GM21529 (cell line): Measurements from ENCODE around the gene THAP3.

Source experiments
- ATAC-seq: cut with Tn5 transposase; IDR thresholded peaks from one replicate; pipeline ENCODE4 v1.9.1; 2021; ENCODE audit not compliant: unreplicated experiment

The THAP3 gene

GRCh38 chr1:6603915-6604558 is 20.6 kb upstream of the THAP3 start:
- no peak for ATAC-seq

DNA sequence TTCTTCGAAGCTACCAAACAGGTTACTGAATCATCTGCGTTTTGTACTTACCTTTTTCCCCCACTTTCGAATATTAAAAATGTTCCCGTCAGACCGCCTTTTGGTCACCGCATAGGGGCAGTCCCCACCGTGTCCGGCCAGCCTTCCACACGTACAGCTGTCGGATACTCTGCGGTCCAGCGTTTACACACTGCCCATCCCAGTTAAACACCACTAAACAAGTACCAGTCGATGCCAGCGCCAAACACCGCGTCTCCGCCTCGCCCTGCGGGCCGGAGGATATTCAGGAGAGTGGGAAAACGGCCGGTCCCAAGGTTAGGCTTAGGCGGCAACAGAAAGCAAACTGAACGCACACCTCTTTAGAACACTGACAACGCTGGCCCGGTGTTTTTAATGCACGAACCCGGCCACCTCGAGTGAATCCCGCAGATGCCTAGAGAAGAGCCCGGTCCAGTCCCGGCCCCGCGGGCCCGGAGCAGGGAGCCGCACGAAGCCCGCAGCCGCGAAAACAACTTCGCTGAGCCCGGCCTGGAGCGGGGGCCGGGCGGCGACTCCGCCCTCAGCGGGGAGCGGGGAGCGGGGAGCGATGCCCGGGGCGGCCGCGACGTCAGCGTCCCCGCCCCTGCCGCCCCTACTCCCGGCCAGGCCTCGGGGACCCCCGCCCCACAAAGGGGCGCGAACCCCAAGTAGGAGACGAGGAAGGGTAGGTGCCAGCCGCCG is 11.9 kb upstream of the THAP3 start:
- ATAC-seq = peak; percentile 34

- peak; percentile 89 for ATAC-seq
Measured at GRCh38 chr1:6613361-6614018, 11.2 kb upstream of the THAP3 start, which contains the start of gene PHF13. Gene PHF13 (plus strand): TSS chr1:6613731. CDS start chr1:6614067, 336 bp downstream.

- ATAC-seq = no peak
Measured at GRCh38 chr1:6614019-6614928, 10.4 kb upstream of the THAP3 start.

DNA sequence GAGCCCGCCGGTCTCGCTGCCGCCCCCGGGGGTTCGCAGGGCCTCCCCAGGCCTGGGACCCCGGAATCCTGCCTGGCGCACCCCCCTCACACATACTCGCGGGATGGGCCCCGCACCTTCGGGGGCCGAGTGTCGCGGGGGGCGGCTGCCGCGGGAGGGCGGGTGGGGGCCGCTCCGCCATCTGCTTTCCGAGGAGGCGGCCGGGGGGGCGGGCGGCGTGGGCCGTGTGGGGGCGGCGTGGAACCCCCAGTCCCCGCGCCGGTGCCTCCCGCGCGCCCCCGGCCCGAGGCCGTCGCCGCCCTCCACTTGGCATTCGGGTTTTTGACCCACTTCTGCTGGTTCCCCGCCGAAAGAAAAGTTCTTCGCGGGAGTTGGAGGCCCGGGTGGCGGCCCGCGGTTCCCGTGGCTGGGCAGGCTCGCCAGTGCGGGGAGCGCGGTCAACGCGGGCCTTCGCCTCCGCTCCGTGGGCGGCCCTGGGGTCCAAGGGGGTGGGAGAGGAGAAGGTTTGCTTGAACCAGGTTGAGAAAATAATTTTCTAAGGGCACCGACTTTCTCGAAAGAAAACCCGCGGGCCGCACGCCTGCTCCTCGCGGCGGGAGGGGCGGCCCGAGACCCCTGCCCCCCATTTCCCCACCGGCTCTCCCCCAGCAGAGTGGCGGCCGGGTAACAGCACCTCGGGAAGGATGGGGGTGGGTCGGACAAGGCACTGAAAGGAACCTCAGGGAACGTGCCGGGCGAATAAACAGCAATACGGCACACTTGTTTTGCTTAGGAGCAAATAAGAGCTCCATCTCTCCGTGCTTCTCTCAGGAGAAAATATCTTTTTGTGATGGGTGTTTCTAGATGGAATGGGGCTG is 9.5 kb upstream of the THAP3 start:
- no peak for ATAC-seq

- ATAC-seq = no peak
Measured at GRCh38 chr1:6619045-6619444, 5.6 kb upstream of the THAP3 start.

GRCh38 chr1:6621429-6622391 is 3.0 kb upstream of the THAP3 start:
- ATAC-seq = no peak

DNA sequence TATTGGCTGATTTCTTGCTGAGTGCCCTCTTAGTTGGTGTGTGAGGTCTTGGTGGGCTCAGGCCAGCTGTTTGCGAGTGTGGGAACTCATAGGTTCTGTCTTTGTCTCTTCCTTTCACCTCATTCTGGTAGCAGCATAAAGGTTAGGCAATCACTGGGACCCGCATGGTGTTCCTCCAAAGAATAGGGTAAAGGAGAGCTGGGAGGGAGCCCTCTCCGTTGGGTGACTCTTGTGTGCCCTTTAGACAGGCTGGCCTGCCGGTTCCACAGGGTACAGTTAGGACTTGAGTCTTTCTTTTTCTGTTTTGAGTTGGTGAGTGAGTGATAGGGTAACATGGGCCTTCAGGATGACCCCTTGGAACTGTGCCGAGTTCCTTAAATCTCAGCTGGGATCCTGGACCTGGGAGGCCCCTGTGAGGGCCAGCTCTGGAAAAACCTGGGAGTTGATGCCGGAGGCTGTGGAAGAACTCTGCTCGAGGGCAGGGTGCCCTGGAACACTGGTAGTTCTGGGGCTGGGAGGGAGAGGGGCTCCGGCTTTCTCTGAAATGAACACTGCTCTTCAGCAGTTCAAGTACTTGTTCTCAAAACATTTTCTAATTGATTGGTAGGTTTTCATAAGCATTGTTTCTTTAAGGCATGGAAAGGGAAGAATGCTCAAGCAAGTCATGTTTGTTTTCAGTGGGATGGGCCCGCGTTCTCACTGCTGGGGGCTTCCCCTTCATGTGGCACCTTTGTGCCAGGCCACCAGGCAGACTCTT is 2.1 kb upstream of the THAP3 start:
- ATAC-seq = no peak

DNA sequence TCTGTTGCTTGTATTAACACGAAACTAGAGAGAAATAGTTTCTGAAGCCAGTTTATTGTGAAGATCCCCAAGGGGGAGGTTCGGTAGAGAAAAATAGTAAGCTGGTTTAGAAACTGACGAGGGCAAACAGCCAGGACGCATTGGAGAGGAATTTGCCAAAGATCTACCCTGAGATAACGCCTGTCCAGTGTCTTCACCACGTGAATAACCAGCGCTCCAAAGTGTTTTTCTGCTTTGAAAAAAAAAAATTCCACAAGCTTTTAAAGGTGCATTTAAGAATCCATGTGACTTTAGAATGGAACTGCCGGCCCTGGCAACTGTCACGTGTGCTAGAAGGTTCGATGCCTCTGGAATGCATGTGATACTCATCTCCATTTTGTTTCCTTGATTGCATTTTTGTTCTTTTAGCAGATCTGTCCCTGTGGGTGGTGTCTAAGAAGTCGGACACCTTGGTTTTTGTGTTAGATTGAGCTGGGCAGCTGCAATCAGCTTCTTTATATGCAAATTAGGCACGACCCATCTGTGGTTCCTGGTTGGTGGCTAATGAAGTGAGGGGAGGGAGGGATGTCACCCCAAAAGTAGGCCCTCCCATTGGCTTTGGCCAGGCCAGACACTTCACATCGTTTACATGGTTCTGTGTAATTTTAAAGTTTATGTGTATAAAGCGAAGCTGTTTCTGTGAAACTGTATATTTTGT is 1.3 kb upstream of the THAP3 start:
- ATAC-seq = no peak

DNA sequence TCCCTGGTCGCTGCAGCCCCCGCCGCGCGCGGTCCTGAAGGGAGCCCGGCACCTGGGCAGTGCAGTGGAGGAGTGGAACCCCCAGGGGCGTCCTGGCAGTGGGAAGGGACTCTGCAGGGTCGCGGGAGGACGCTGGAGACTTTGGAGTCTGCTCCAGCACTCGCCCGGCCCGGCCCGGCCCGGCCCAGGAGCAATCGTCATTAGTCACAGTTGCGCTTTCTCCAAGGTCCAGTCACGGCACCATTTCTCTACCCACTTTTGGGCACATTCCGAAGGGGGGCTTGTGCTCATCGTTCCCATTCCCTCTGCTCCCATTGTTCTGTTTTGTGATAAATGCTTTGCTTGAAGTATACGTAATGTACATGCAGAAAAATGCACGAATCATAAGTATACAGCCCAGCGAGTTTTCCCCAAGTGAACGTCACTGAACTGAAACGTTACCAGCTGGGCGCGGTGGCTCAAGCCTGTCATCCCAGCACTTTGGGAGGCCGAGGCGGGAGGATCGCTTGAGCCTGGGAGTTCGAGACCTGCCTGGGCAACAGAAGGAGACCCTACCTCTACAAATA is 999 bp downstream of the THAP3 start:
- no peak for ATAC-seq

DNA sequence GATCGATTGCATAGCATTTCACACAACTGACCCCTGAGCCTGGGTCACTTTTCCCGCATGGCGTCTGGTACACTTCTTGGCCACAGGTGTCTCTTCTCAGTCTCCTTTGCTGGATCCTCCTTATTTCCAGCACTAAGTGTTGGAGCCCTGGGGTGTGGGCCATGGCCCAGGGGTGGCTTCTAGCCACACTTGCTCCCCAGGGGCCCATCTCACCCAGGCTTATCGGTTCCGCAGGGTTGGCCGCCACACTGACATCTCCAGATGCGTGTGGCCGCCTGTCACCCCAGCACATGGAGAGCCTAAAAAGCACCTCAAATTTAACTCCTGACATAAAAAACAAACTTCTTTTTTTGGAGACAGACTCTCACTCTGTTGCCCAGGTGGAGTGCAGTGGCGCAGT is 2.4 kb downstream of the THAP3 start:
- ATAC-seq = no peak

- ATAC-seq = no peak
Measured at GRCh38 chr1:6627841-6628545, 3.3 kb downstream of the THAP3 start.

DNA sequence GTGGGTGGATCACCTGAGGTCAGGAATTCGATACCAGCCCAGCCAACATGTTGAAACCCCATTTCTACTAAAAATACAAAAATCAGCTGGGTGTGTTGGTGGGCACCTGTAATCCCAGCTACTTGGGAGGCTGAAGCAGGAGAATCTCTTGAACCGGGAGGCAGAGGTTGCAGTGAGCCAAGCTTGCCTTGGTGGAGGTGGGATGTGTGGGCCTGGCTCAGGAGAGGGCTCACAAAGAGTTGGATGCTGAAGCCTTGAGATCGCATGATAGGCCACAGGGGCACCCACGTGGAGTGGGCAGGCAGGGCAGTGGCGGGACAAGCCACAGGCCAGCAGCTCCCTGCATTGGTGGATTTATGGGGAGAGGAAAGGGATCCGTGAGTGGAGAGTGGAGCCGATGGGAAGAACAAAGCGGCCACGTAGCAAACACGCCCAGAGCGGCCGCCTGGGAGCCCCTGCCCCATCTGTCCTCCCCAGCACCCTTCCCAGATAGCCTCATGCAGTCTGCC is 4.4 kb downstream of the THAP3 start:
- no peak for ATAC-seq

DNA sequence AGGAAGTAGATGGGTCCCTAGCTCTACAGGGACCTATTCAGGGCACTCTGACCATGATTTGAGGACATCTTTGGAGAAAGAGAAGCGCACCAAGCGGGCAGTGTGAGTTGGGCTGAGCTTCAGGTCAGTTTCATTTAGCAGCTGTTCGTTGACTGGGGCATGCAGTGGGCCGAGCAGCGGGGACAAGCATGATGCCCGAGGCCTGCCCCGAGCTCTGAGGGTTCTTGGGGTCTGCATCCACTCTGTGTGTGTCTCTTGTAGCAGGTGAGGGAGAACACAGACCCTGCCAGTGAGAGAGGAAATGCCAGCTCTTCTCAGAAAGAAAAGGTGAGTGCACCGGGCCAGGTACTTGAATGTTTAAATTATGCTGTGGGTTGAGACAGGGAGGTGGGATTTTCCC is 5.4 kb downstream of the THAP3 start:
- ATAC-seq = no peak

DNA sequence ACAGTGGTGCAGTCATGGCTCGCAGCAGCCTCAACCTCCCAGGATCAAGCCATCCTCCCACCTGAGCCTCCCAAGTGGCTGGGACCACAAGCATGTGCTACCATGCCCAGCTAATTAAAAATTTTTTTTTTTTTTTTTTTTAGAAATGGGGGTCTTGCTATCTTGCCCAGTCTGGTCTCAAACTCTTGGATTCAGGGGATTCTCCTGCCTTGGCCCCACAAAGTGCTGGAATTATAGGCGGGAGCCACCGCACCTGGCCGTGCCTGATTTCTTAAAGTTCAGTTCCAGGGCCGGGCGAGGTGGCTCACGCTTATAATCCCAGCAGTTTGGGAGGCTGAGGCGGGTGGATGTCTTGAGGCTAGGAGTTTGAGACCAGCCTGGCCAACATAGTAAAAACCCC is 6.4 kb downstream of the THAP3 start:
- no peak for ATAC-seq
